GM18508 (cell line): ENCODE measurements around the gene RNF215.

Experiments
- ATAC-seq: cut with Tn5 transposase; IDR thresholded peaks from one replicate; pipeline ENCODE4 v1.9.1; 2021; ENCODE audit warnings: moderate number of reproducible peaks; ENCODE audit not compliant: insufficient read depth, unreplicated experiment

RNF215 gene

GRCh38 chr22:30335236-30335635 lies 52.0 kb downstream of the RNF215 start:
- no peak for ATAC-seq

- no peak for ATAC-seq
These were observed 52.6 kb downstream of the RNF215 start for GRCh38 chr22:30334646-30335045.

DNA sequence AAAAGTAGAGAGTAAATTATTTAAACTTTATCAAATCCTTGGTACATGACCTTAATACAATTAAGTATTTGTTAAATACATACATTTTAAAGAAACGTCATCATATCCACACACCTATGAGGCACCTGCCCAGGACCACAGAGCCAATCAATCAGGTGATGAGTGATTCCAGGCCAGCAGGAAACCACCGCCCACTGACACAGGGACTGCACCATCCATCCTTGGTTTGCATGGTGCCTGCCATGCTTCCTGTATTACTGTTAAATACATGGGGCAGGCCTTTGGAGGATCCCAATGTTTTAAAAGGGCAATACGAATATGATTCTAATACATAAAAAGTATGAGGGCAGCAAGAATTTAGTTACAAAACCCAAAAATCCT lies 53.5 kb downstream of the RNF215 start:
- no peak for ATAC-seq

- no peak for ATAC-seq
These were observed 54.1 kb downstream of the RNF215 start for GRCh38 chr22:30332994-30333706.

DNA sequence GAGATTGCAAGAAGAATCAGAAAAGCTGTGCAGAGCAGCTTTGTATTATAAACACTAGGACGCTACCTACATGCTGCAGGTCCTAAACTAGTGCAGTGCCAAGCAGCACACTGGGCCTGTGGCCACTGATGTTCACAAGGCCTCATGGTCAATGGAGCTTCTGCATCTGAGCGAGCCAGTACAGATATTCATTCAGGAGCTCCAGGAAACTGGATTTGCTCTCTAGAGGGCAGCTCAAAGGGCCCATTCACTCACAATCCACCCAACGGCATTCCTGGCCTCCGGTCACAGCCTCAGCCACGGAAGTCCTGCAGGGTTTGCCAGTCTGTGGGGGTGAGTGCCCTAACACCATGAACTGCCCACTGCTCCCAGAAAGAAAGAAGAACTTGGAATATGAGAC lies 54.7 kb downstream of the RNF215 start:
- ATAC-seq: no peak
